OCI-LY1 (cell line): Measurements from ENCODE around the gene SEMA4A.

Experiments
- H2AFZ ChIP-seq: fragments of 200-600 bp; sonication (generic), shearing (Covaris generic); 2 replicates; pipeline ENCODE4 v1.6.0; 2014; ENCODE audit warnings: antibody characterized with exemption, mild to moderate bottlenecking, low read length
- H3F3A ChIP-seq: fragments of 200-600 bp; sonication (generic), shearing (Covaris generic); 2 replicates; pipeline ENCODE4 v1.6.0; 2014; ENCODE audit warnings: mild to moderate bottlenecking, antibody characterized with exemption, low read length, moderate library complexity; ENCODE audit not compliant: insufficient read depth
- H3K27ac ChIP-seq: fragments of 200-600 bp; sonication (generic); 2 replicates; pipeline ENCODE4 v1.5.1; 2014; ENCODE audit warnings: low read length, mixed run types, mild to moderate bottlenecking, low read depth; ENCODE audit not compliant: poor library complexity, severe bottlenecking
- H3K27me3 ChIP-seq: fragments of 200-600 bp; sonication (generic); 2 replicates; pipeline ENCODE4 v1.6.0; 2014; ENCODE audit warnings: antibody characterized with exemption, mild to moderate bottlenecking, low read length, moderate library complexity; ENCODE audit not compliant: insufficient read depth
- H3K36me3 ChIP-seq: fragments of 200-600 bp; sonication (generic); 2 replicates; pipeline ENCODE4 v1.6.1; 2014; ENCODE audit warnings: mild to moderate bottlenecking, antibody characterized with exemption, low read length, moderate library complexity, mixed read lengths; ENCODE audit not compliant: insufficient read depth
- H3K4me1 ChIP-seq: fragments of 200-600 bp; sonication (generic); 2 replicates; pipeline ENCODE4 v1.5.1; 2014; ENCODE audit warnings: mild to moderate bottlenecking, low read length, moderate library complexity; ENCODE audit not compliant: insufficient read depth, severe bottlenecking
- H3K4me2 ChIP-seq: fragments of 200-600 bp; sonication (generic), shearing (Covaris generic); 2 replicates; pipeline ENCODE4 v1.6.1; 2014; ENCODE audit warnings: low read length
- H3K4me3 ChIP-seq: fragments of 200-600 bp; sonication (generic); 2 replicates; pipeline ENCODE4 v1.5.1; 2014; ENCODE audit warnings: low read length, low read depth, mild to moderate bottlenecking, mixed read lengths; ENCODE audit not compliant: poor library complexity, severe bottlenecking
- H3K79me2 ChIP-seq: fragments of 200-600 bp; shearing (Covaris generic); 2 replicates; pipeline ENCODE4 v1.6.1; 2016; ENCODE audit warnings: mixed run types, low read length, mixed read lengths; ENCODE audit not compliant: insufficient read depth
- H3K9ac ChIP-seq: fragments of 200-600 bp; sonication (generic), shearing (Covaris generic); 2 replicates; pipeline ENCODE4 v1.6.1; 2014; ENCODE audit warnings: mild to moderate bottlenecking, low read length, mixed read lengths
- H3K9me2 ChIP-seq: fragments of 200-600 bp; sonication (generic), shearing (Covaris generic); 2 replicates; pipeline ENCODE4 v1.6.1; 2014; ENCODE audit warnings: low read depth, mild to moderate bottlenecking, low read length, mixed read lengths
- H3K9me3 ChIP-seq: fragments of 200-600 bp; shearing (Covaris generic); 2 replicates; pipeline ENCODE4 v1.6.1; 2014; ENCODE audit warnings: low read length, mixed read lengths
- H4K20me1 ChIP-seq: fragments of 200-600 bp; sonication (generic), shearing (Covaris generic); 2 replicates; pipeline ENCODE4 v1.6.0; 2016; ENCODE audit warnings: mild to moderate bottlenecking, low read length; ENCODE audit not compliant: insufficient read depth
- EZH2 ChIP-seq: fragments of 200-600 bp; sonication (generic), shearing (Covaris generic); IDR thresholded peaks from 2 replicates; pipeline ENCODE4 v1.8.0; 2017; ENCODE audit warnings: borderline replicate concordance, mixed run types, mild to moderate bottlenecking, antibody characterized with exemption, low read length, moderate library complexity, mixed read lengths
- TF ChIP-seq, protein P1 (sequence below): fragments of 200-600 bp; sonication (generic), shearing (Covaris generic); IDR thresholded peaks from 2 replicates; pipeline ENCODE4 v1.5.1; 2017; ENCODE audit warnings: mild to moderate bottlenecking, antibody characterized with exemption, low read length, moderate library complexity, mixed read lengths

Gene SEMA4A

DNA sequence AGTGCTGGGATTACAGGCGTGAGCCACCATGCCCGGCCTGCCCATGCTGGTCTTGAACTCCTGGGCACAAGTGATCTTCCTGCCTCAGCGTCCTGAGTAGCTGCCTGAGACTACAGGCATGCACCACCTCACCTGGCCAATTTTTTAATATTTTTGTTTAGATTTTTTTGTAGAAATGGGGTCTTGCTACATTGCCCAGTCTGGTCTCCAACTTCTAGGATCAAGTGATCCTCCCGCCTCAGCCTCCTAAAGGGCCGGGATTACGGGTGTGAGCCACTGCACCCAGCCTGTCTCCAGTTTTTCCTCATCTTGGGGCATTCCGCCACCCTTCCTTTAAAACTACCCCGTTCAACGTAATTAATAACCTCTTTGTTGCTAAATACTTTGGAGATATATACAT is 66.8 kb downstream of the SEMA4A start:
- H3K4me3 ChIP-seq: no peak overlapping the region
- no peaks in the 10 kb centered on the region for H3F3A ChIP-seq
- peaks cover 29% of the 10 kb centered on the region; the same call in 1 of the 2 replicates for H3K36me3 ChIP-seq
- H3K27ac ChIP-seq: no peak overlapping the region
- H3K9me3 ChIP-seq: no peaks in the 10 kb centered on the region
- TF ChIP-seq EZH2: no peak
- no peak overlapping the region for H2AFZ ChIP-seq
- 0 out of 2 replicates have a peak, but pooled peaks cover 5% of the 10 kb centered on the region for H3K79me2 ChIP-seq
- no peak overlapping the region for H3K4me2 ChIP-seq
- no peak overlapping the region for H3K9ac ChIP-seq
- no peaks in the 10 kb centered on the region for H3K4me1 ChIP-seq
- H4K20me1 ChIP-seq: no peaks in the 10 kb centered on the region
- no peaks in the 10 kb centered on the region for H3K27me3 ChIP-seq
- H3K9me2 ChIP-seq: no peaks in the 10 kb centered on the region

DNA sequence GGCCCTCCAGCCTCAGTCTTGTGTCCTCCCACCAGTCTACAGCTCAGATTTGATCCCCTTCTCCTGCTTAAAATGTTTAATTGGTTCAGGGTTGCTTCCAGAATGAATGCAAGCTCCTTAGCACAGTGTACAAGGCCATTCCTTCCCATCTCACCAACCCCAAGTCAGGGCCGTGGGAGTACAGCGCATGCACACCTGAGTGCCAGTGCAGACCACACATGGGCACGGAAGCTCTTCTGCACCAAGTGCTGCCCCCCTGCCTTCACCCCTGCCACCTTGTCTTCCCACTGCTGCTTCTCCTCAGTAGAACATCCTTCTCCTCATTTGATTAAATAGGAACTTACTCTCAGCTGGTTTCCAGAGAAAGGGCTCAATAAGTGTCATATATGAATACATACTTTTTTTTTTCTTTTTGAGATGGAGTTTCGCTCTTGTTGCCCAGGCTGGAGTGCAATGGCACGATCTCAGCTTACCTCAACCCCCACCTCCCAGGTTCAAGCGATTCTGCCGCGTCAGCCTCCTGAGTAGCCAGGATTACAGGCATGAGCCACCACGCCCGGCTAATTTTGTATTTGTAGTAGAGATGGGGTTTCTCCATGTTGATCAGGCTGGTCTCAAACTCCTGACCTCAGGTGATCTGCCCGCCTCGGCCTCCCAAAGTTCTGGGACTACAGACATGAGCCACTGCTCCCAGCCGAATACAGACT is 68.8 kb downstream of the SEMA4A start:
- no peak overlapping the region for H3K9ac ChIP-seq
- peaks cover 33% of the 10 kb centered on the region; the same call in 1 of the 2 replicates for H3K36me3 ChIP-seq
- no peak overlapping the region for H2AFZ ChIP-seq
- H3K9me3 ChIP-seq: no peaks in the 10 kb centered on the region
- no peak overlapping the region for H3K27ac ChIP-seq
- no peaks in the 10 kb centered on the region for H3K27me3 ChIP-seq
- no peaks in the 10 kb centered on the region for H3F3A ChIP-seq
- no peaks in the 10 kb centered on the region for H4K20me1 ChIP-seq
- H3K79me2 ChIP-seq: 0 out of 2 replicates have a peak, but pooled peaks cover 5% of the 10 kb centered on the region
- H3K4me3 ChIP-seq: no peak overlapping the region
- TF ChIP-seq EZH2: no peak
- TF ChIP-seq, protein P1, sequence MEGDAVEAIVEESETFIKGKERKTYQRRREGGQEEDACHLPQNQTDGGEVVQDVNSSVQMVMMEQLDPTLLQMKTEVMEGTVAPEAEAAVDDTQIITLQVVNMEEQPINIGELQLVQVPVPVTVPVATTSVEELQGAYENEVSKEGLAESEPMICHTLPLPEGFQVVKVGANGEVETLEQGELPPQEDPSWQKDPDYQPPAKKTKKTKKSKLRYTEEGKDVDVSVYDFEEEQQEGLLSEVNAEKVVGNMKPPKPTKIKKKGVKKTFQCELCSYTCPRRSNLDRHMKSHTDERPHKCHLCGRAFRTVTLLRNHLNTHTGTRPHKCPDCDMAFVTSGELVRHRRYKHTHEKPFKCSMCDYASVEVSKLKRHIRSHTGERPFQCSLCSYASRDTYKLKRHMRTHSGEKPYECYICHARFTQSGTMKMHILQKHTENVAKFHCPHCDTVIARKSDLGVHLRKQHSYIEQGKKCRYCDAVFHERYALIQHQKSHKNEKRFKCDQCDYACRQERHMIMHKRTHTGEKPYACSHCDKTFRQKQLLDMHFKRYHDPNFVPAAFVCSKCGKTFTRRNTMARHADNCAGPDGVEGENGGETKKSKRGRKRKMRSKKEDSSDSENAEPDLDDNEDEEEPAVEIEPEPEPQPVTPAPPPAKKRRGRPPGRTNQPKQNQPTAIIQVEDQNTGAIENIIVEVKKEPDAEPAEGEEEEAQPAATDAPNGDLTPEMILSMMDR: no peak
- no peak overlapping the region for H3K4me2 ChIP-seq
- no peaks in the 10 kb centered on the region for H3K4me1 ChIP-seq
- H3K9me2 ChIP-seq: no peaks in the 10 kb centered on the region

DNA sequence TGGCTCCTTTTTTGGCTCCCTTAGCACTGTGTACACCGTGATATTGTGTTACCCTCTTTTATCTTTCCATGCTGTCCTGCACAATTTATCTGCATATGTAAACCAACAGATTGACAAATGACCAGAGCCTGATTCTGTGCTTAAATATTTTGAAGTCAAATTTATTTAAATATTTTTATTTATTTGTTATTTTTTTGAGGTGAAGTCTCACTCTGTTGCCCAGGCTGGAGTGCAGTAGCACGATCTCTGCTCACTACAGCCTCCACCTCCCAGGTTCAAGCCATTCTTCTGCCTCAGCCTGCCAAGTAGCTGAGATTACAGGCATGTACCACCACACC is 72.3 kb downstream of the SEMA4A start:
- Histone ChIP-seq H3K36me3 (peaks cover 31% of the 10 kb centered on the region; the same call in 1 of the 2 replicates), H3K4me1 (no peaks in the 10 kb centered on the region), H2AFZ (no peak overlapping the region), H3F3A (no peaks in the 10 kb centered on the region), H3K4me2 (no peak overlapping the region), H3K9me2 (no peaks in the 10 kb centered on the region), H3K79me2 (no peaks in the 10 kb centered on the region), H3K27me3 (no peaks in the 10 kb centered on the region), H3K9me3 (no peaks in the 10 kb centered on the region), H4K20me1 (no peaks in the 10 kb centered on the region), H3K27ac (no peak overlapping the region), H3K9ac (no peak overlapping the region), H3K4me3 (no peak overlapping the region)
- no peak for TF ChIP-seq EZH2
- TF ChIP-seq, protein P1: no peak

DNA sequence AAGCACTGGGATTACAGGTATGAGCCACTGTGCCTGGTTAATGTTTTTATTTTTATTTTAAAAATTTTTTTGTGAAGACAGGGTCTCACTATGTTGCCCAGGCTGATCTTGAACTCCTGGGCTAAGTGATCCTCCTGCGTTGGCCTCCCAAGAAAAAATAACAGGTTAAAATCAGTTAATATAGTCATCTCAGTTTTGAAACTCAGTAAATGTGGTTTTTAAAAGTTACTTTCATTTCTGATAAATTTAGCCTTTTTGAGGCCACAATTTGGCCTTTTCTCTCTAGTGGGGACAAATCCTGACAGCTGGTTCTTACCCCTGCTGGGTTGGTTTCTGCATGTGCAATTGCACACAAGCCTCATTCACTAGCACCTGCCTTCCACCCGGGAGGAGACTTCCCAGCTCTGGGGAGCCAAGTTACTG is 72.7 kb downstream of the SEMA4A start:
- Histone ChIP-seq H3K9ac (no peak overlapping the region), H3K9me2 (no peaks in the 10 kb centered on the region), H3K36me3 (peaks cover 28% of the 10 kb centered on the region; the same call in 1 of the 2 replicates), H3K4me2 (no peak overlapping the region), H3K4me3 (no peak overlapping the region), H3K4me1 (no peaks in the 10 kb centered on the region), H4K20me1 (no peaks in the 10 kb centered on the region), H3F3A (no peaks in the 10 kb centered on the region), H2AFZ (no peak overlapping the region), H3K27ac (no peak overlapping the region), H3K27me3 (no peaks in the 10 kb centered on the region), H3K9me3 (no peaks in the 10 kb centered on the region), H3K79me2 (no peaks in the 10 kb centered on the region)
- TF ChIP-seq EZH2: no peak
- TF ChIP-seq, protein P1: no peak
